CD14-positive monocyte (primary cell): ENCODE data around the gene SULT1C3. TPM values are rescaled to one million over a fixed set of nuclear protein-coding genes. Genes with fewer than 3 reads are reported as not detected.
"Not testable (repeated sequence)": the region's sequence is repeated elsewhere in the genome, so short reads cannot be mapped to it uniquely, and the experiment has no call there.

ENCODE experiments used
- DNase-seq, 3 donors: peaks; one replicate each; pipeline ENCODE4 v3.0.0-alpha.2; 2011 to 2022
- H2AFZ ChIP-seq: 2 replicates; pipeline ENCODE4 v1.6.0; 2012; ENCODE audit warnings: mild to moderate bottlenecking, low read depth, low read length, inconsistent platforms; ENCODE audit not compliant: insufficient read depth, poor library complexity, severe bottlenecking
- H3K27ac ChIP-seq, 2 donors: 1 replicate in 1 of 2; 2 replicates in 1 of 2; pipeline ENCODE4 v1.5.1; 2012 to 2013; ENCODE audit warnings: low read length in 2 of 2, control low read depth in 1 of 2, inconsistent platforms in 1 of 2, low read depth in 1 of 2, mild to moderate bottlenecking in 1 of 2
- H3K27me3 ChIP-seq, 2 donors: one replicate each; pipeline versions ENCODE4 v1.6.0 to v1.6.1; 2011 to 2013; ENCODE audit warnings: low read length in 2 of 2; ENCODE audit not compliant: control insufficient read depth in 2 of 2, insufficient read depth in 2 of 2
- H3K36me3 ChIP-seq, 2 donors: replicated peaks in 1 of 2; 1 replicate in 1 of 2; 2 replicates in 1 of 2; pipeline versions ENCODE4 v1.5.1 to v1.6.1; 2012 to 2013; ENCODE audit warnings: low read length in 2 of 2, control low read depth in 1 of 2, inconsistent platforms in 1 of 2, mild to moderate bottlenecking in 1 of 2; ENCODE audit not compliant: insufficient read depth in 2 of 2, control insufficient read depth in 1 of 2
- H3K4me1 ChIP-seq, 2 donors: 1 replicate in 1 of 2; 2 replicates in 1 of 2; pipeline versions ENCODE4 v1.5.1 to v1.6.1; 2012 to 2013; ENCODE audit warnings: low read length in 2 of 2, control low read depth in 1 of 2, inconsistent platforms in 1 of 2, mild to moderate bottlenecking in 1 of 2, moderate library complexity in 1 of 2; ENCODE audit not compliant: insufficient read depth in 2 of 2, control insufficient read depth in 1 of 2
- H3K4me2 ChIP-seq: replicated peaks from 2 replicates; pipeline ENCODE3; 2012; ENCODE audit warnings: low read length, moderate library complexity, mild to moderate bottlenecking; ENCODE audit not compliant: poor library complexity, severe bottlenecking; ENCODE audit errors: extremely low read depth
- H3K4me3 ChIP-seq, 3 experiments: fragments of 200-600 bp in 1 of 3; sonication (generic) in 1 of 3; replicated peaks in 1 of 3; 1 replicate in 2 of 3; 2 replicates in 1 of 3; pipeline ENCODE4 v1.5.1; 2011 to 2013; ENCODE audit warnings: low read length in 3 of 3, mild to moderate bottlenecking in 3 of 3, control low read depth in 2 of 3, low read depth in 2 of 3, inconsistent platforms in 1 of 3, moderate library complexity in 1 of 3
- H3K79me2 ChIP-seq: 2 replicates; pipeline ENCODE4 v1.6.0; 2012; ENCODE audit warnings: mild to moderate bottlenecking, control low read depth, inconsistent platforms, low read length, moderate library complexity; ENCODE audit not compliant: insufficient read depth
- H3K9ac ChIP-seq: 2 replicates; pipeline ENCODE4 v1.6.0; 2017; ENCODE audit warnings: low read length, mild to moderate bottlenecking; ENCODE audit not compliant: insufficient read depth, poor library complexity, severe bottlenecking
- H3K9me3 ChIP-seq, 2 donors: replicated peaks in 1 of 2; 1 replicate in 1 of 2; 2 replicates in 1 of 2; pipeline versions ENCODE4 v1.5.1 to v1.6.1; 2012 to 2013; ENCODE audit warnings: low read length in 2 of 2, control low read depth in 1 of 2; ENCODE audit not compliant: control insufficient read depth in 1 of 2, insufficient read depth in 1 of 2
- H4K20me1 ChIP-seq: 2 replicates; pipeline ENCODE4 v1.6.0; 2012; ENCODE audit warnings: mild to moderate bottlenecking, low read length, control low read depth, moderate library complexity; ENCODE audit not compliant: insufficient read depth
- H3K27ac Mint-ChIP-seq, 7 donors: one replicate each; pipeline ENCODE4 v1.8.0; 2020; ENCODE audit warnings: mild to moderate bottlenecking in 7 of 7, mixed read lengths in 7 of 7, moderate library complexity in 6 of 7, inconsistent platforms in 2 of 7
- H3K27me3 Mint-ChIP-seq, 3 donors: one replicate each; pipeline ENCODE4 v1.8.0; 2021 to 2022; ENCODE audit warnings: low read depth in 3 of 3, mild to moderate bottlenecking in 3 of 3, mixed read lengths in 3 of 3, moderate library complexity in 3 of 3, inconsistent platforms in 1 of 3
- H3K36me3 Mint-ChIP-seq, 2 donors: one replicate each; pipeline ENCODE4 v1.8.0; 2020; ENCODE audit warnings: mixed read lengths in 2 of 2, inconsistent platforms in 1 of 2, mild to moderate bottlenecking in 1 of 2
- H3K4me1 Mint-ChIP-seq: one replicate; pipeline ENCODE4 v1.8.0; 2020; ENCODE audit warnings: mild to moderate bottlenecking, mixed read lengths
- H3K4me3 Mint-ChIP-seq, 2 donors: one replicate each; pipeline ENCODE4 v1.8.0; 2020; ENCODE audit warnings: mild to moderate bottlenecking in 2 of 2, mixed read lengths in 2 of 2, moderate library complexity in 1 of 2
- H3K9me3 Mint-ChIP-seq, 7 donors: one replicate each; pipeline ENCODE4 v1.8.0; 2020 to 2022; ENCODE audit warnings: mixed read lengths in 7 of 7, mild to moderate bottlenecking in 6 of 7, moderate library complexity in 6 of 7, inconsistent platforms in 2 of 7
- CTCF ChIP-seq: fragments of 200-600 bp; IDR thresholded peaks from one replicate; pipeline ENCODE4 v1.8.0; 2022; ENCODE audit warnings: antibody characterized with exemption, mild to moderate bottlenecking
- WGBS: methylation state at CpG from one replicate; pipeline ENCODE4 v1.1.5; 2013; ENCODE audit warnings: missing lambda C conversion rate; ENCODE audit not compliant: insufficient coverage; 5-methylcytosine and 5-hydroxymethylcytosine counted together
- intact Hi-C, 2 donors: fragments of 100-400 bp; cut with micrococcal nuclease; formaldehyde crosslinking; loops; one replicate each; pipeline versions ENCODE4 v1.15.0 to v1.15.1; 2023
- polyA plus RNA-seq, 3 donors: library from polyadenylated mRNA; depleted of rRNA in 1 of 3; unstranded in 2 of 3; stranded (reverse) in 1 of 3; fragments of 300-500 nt in 2 of 3; fragments of >200 nt in 1 of 3; fragmentation: Illumina TruSeq in 2 of 3; gene quantifications; 1 replicate in 2 of 3; 2 replicates in 1 of 3; pipeline ENCODE4 v1.2.3, GENCODE V29; 2012 to 2021

The SULT1C3 gene
- polyA plus RNA-seq, 3 donors = not detected

GRCh38 chr2:108279468-108279867 is 39.7 kb downstream of the SULT1C3 start:
- H3K36me3 Mint-ChIP-seq = no peaks in the 10 kb centered on the region
- no peak for TF ChIP-seq CTCF
- peaks cover 3% of the 10 kb centered on the region for H3K4me1 Mint-ChIP-seq
- WGBS = no CpG with 5 or more reads among the region's 5 CpGs
- no peak for DNase-seq
- H4K20me1 ChIP-seq = no peaks in the 10 kb centered on the region
- H3K4me3 ChIP-seq = no peak overlapping the region
- H3K27me3 ChIP-seq = no peaks in the 10 kb centered on the region
- H3K27ac Mint-ChIP-seq = no peak overlapping the region
- H3K9ac ChIP-seq = no peak overlapping the region
- no peaks in the 10 kb centered on the region for H3K9me3 ChIP-seq
- intact Hi-C loops = no loop called here
- no peaks in the 10 kb centered on the region for H3K79me2 ChIP-seq
- H3K9me3 Mint-ChIP-seq = peaks cover 0 to 5% (median 1%) of the 10 kb centered on the region in 7 donors
- H3K36me3 ChIP-seq = no peaks in the 10 kb centered on the region
- H2AFZ ChIP-seq = no peak overlapping the region
- H3K27me3 Mint-ChIP-seq = peaks cover 0 to 2% (median 1%) of the 10 kb centered on the region in 3 donors
- no peak overlapping the region for H3K4me3 Mint-ChIP-seq
- no peaks in the 10 kb centered on the region for H3K4me1 ChIP-seq
- no peak overlapping the region for H3K4me2 ChIP-seq
- H3K27ac ChIP-seq = no peak overlapping the region

- Mint-ChIP-seq H3K4me3 (no peak overlapping the region), H3K9me3 (peaks cover 0 to 5% (median 1%) of the 10 kb centered on the region in 7 donors), H3K27me3 (peaks cover 0 to 2% (median 1%) of the 10 kb centered on the region in 3 donors), H3K36me3 (no peaks in the 10 kb centered on the region), H3K4me1 (peaks cover 3% of the 10 kb centered on the region), H3K27ac (no peak overlapping the region)
- WGBS = 36% methylated on average over 1 of the region's 3 CpGs
- H3K4me2 ChIP-seq = no peak overlapping the region
- H2AFZ ChIP-seq = no peak overlapping the region
- no peaks in the 10 kb centered on the region for H3K79me2 ChIP-seq
- no peaks in the 10 kb centered on the region for H3K9me3 ChIP-seq
- no peaks in the 10 kb centered on the region for H4K20me1 ChIP-seq
- H3K4me3 ChIP-seq = no peak overlapping the region
- intact Hi-C loops = no loop called here
- no peaks in the 10 kb centered on the region for H3K36me3 ChIP-seq
- H3K9ac ChIP-seq = no peak overlapping the region
- no peaks in the 10 kb centered on the region for H3K4me1 ChIP-seq
- no peaks in the 10 kb centered on the region for H3K27me3 ChIP-seq
- no peak for TF ChIP-seq CTCF
- H3K27ac ChIP-seq = no peak overlapping the region
- DNase-seq = no peak
These were observed 40.7 kb downstream of the SULT1C3 start for GRCh38 chr2:108280466-108280865.

- H4K20me1 ChIP-seq, intact Hi-C loops, H3K27me3 ChIP-seq, H2AFZ ChIP-seq, H3K9me3 ChIP-seq, H3K4me3 Mint-ChIP-seq, H3K4me2 ChIP-seq, H3K9me3 Mint-ChIP-seq, H3K4me3 ChIP-seq, H3K27ac ChIP-seq, H3K4me1 ChIP-seq, H3K27me3 Mint-ChIP-seq, H3K36me3 ChIP-seq, DNase-seq, H3K79me2 ChIP-seq, H3K9ac ChIP-seq, H3K4me1 Mint-ChIP-seq, H3K27ac Mint-ChIP-seq, H3K36me3 Mint-ChIP-seq: not testable (repeated sequence)
- WGBS = no CpG with 5 or more reads among the region's 7 CpGs
These were observed 44.8 kb downstream of the SULT1C3 start for GRCh38 chr2:108284566-108284965.
